NCI-H2196 treated with DMSO at 0.1 percent for 48 hours (cell line): ENCODE results near the gene CFAP206.
"Not testable (repeated sequence)": the region's sequence is repeated elsewhere in the genome, so short reads cannot be mapped to it uniquely, and the experiment has no call there.

Experiments used
- DNase-seq: peaks from one replicate; lab custom pipeline; 2025; ENCODE audit not compliant: unreplicated experiment; lab: John Stamatoyannopoulos, UW

Gene CFAP206

GRCh38 chr6:87421576-87421975 lies 13.8 kb downstream of the CFAP206 start:
- no peak for DNase-seq

- DNase-seq, result no peak
These were observed 19.0 kb downstream of the CFAP206 start for GRCh38 chr6:87426789-87427188.

GRCh38 chr6:87430499-87430898 lies 22.7 kb downstream of the CFAP206 start:
- DNase-seq, result no peak

GRCh38 chr6:87431263-87431662 lies 23.5 kb downstream of the CFAP206 start:
- DNase-seq, result no peak

- no peak for DNase-seq
These were observed 28.7 kb downstream of the CFAP206 start for GRCh38 chr6:87436435-87436834.

GRCh38 chr6:87441711-87442110 lies 33.9 kb downstream of the CFAP206 start:
- DNase-seq, result no peak

GRCh38 chr6:87444362-87444761 lies 36.6 kb downstream of the CFAP206 start:
- no peak for DNase-seq

GRCh38 chr6:87465051-87465450 lies 57.3 kb downstream of the CFAP206 start:
- DNase-seq, result no peak

- peak; percentile 71 for DNase-seq
These were observed 65.0 kb downstream of the CFAP206 start, which contains the start of gene SLC35A1 for GRCh38 chr6:87472525-87473418. Gene SLC35A1 (plus strand): TSS chr6:87472974. CDS start chr6:87473004, 30 bp downstream.

- DNase-seq, result no peak
These were observed 65.7 kb downstream of the CFAP206 start for GRCh38 chr6:87473419-87473903.

- DNase-seq, result no peak
These were observed 74.2 kb downstream of the CFAP206 start for GRCh38 chr6:87481931-87482330.

GRCh38 chr6:87482366-87482765 lies 74.6 kb downstream of the CFAP206 start:
- DNase-seq, result no peak

- no peak for DNase-seq
These were observed 76.2 kb downstream of the CFAP206 start for GRCh38 chr6:87483929-87484328.

GRCh38 chr6:87484491-87484890 lies 76.7 kb downstream of the CFAP206 start:
- DNase-seq, result no peak

GRCh38 chr6:87487555-87487954 lies 79.8 kb downstream of the CFAP206 start:
- no peak for DNase-seq

- not testable (repeated sequence) for DNase-seq
These were observed 81.6 kb downstream of the CFAP206 start for GRCh38 chr6:87489326-87489725.

GRCh38 chr6:87494761-87495422 lies 87.1 kb downstream of the CFAP206 start:
- DNase-seq, result no peak

GRCh38 chr6:87498048-87498447 lies 90.3 kb downstream of the CFAP206 start:
- DNase-seq, result no peak

- no peak for DNase-seq
These were observed 94.2 kb downstream of the CFAP206 start for GRCh38 chr6:87501809-87502572.

- no peak for DNase-seq
These were observed 96.7 kb downstream of the CFAP206 start for GRCh38 chr6:87504441-87504840.
